ENCODE measurements around the gene NCLN.

NCLN gene

DNA sequence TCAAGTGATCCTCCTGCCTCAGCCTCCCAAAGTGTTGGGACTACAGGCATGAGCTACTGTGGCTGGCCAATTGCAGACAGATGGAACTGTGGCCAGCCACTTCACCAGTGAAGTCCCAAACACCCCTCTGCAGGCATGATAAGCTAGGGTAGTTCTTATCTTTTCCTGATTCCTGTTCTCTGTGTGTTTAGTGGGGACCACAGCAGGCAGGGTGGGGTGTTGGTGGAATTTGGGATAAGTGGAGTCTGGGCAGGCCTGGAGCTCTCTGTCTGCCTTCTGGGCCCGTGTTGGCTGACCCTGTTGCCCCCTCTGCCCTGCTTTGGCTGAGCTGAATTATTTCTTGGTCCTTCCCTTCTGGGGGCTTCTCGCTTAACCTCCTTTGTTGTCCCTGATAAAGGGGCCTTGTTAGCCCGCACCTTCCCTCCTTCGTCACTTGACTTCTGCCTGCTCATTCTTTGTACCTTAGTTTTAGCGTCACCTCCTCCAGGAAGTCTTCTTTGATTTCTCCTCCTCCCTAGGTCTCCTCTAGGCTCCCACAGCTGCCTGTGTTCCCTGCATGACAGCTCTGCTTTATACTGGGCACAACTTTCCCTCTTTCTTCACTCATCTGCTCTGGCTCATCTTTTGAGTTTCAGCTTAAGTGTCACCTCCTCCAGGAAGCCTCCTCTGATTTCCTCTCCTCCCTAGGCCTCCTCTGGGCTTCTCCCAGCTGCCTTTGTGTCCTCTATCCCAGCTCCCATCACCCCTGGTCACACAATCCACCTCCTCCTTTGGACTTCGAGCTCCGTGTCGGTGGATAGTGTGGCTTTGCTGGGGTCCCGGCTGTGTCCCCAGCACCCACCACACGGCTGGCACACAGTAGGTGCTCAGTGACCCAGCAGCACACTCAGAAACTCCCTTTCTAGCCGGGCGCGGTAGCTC is 1.7 kb upstream of the NCLN start:
- TF ChIP-seq, protein P1, sequence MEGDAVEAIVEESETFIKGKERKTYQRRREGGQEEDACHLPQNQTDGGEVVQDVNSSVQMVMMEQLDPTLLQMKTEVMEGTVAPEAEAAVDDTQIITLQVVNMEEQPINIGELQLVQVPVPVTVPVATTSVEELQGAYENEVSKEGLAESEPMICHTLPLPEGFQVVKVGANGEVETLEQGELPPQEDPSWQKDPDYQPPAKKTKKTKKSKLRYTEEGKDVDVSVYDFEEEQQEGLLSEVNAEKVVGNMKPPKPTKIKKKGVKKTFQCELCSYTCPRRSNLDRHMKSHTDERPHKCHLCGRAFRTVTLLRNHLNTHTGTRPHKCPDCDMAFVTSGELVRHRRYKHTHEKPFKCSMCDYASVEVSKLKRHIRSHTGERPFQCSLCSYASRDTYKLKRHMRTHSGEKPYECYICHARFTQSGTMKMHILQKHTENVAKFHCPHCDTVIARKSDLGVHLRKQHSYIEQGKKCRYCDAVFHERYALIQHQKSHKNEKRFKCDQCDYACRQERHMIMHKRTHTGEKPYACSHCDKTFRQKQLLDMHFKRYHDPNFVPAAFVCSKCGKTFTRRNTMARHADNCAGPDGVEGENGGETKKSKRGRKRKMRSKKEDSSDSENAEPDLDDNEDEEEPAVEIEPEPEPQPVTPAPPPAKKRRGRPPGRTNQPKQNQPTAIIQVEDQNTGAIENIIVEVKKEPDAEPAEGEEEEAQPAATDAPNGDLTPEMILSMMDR (IDR thresholded peaks at IDR 0.05; ENCODE audit: poor library complexity, severe bottlenecking), result no peak
- no peaks in the 10 kb centered on the region for H3K9me3 ChIP-seq (ENCODE audit: severe bottlenecking)
- no peaks in the 10 kb centered on the region for H3K27me3 ChIP-seq (ENCODE audit: insufficient read depth, poor library complexity, severe bottlenecking)
- DNase-seq (ENCODE audit: low spot score) (no peak), ATAC-seq (ENCODE audit: low read depth) (no peak)
- H3K4me1 ChIP-seq (ENCODE audit: insufficient read depth, poor library complexity, severe bottlenecking), result peaks cover 4% of the 10 kb centered on the region
- H3K36me3 ChIP-seq (ENCODE audit: low read depth), result peaks cover 9% of the 10 kb centered on the region
- no peak overlapping the region for H3K4me3 ChIP-seq (ENCODE audit: severe bottlenecking)
- H3K27ac ChIP-seq (ENCODE audit: poor library complexity, severe bottlenecking), result no peak overlapping the region

DNA sequence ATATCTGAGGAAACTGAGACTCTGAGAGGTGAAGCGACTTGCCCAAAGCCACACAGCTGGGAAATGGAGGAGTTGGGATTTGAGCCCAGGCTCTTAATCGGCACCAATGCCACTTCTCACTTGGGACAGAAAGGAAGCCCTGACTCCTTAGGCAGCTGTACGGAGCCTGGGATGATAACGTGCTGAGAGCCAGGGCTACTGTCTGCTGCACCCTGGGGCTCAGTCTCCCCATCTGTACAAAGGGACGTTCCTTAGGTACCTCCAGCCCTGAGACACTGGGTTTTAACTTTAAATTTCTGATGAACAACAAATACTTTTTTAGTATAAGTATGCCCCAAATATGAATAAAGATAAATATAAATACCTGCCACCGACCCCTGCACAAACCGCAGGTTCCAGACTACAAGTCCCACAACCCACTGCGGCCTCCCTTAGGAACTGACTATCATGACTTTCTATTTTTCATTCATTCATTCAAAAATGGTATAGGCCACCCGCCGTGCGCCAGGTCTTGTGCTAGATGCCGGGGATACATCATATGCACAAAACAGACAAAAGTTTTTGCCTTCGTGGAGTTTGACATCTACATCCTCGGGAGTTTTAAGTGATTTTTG is 776 bp upstream of the NCLN start:
- Histone ChIP-seq H3K27ac (ENCODE audit: poor library complexity, severe bottlenecking) (peak overlapping the region; percentile 61), H3K36me3 (ENCODE audit: low read depth) (peaks cover 15% of the 10 kb centered on the region), H3K4me1 (ENCODE audit: insufficient read depth, poor library complexity, severe bottlenecking) (peaks cover 4% of the 10 kb centered on the region), H3K4me3 (ENCODE audit: severe bottlenecking) (peak overlapping the region; percentile 80), H3K9me3 (ENCODE audit: severe bottlenecking) (no peaks in the 10 kb centered on the region), H3K27me3 (ENCODE audit: insufficient read depth, poor library complexity, severe bottlenecking) (no peaks in the 10 kb centered on the region)
- ATAC-seq (ENCODE audit: low read depth), result peak; percentile 44
- no peak for DNase-seq (ENCODE audit: low spot score)
- TF ChIP-seq, protein P1 (IDR thresholded peaks at IDR 0.05; ENCODE audit: poor library complexity, severe bottlenecking), result no peak

DNA sequence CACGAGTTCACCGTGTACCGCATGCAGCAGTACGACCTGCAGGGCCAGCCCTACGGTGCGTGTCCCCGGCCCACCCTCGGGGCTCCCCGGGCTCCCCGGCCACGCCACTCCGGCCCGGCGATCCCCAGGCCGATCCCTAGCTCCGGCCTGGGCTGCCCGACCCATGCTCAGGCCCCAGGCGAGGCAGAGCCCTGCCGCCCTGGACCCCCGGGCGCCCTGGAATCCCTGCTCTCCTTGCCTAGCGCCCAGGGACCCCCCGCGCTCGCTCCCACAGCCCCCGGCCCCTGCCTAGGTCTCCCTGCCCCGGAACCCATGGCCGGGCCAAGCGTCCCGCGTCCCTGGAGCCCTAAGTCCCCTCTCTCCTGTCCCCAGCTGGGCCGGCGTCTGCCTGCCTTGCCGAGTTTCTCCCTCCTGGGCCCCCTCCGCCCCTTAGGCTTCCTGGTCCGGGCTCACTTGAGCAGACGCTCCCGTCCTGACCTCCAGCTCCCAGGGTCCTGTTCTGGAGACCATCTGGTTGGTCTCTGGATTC is 494 bp downstream of the NCLN start:
- Histone ChIP-seq H3K36me3 (ENCODE audit: low read depth) (peaks cover 20% of the 10 kb centered on the region), H3K27me3 (ENCODE audit: insufficient read depth, poor library complexity, severe bottlenecking) (no peaks in the 10 kb centered on the region), H3K4me3 (ENCODE audit: severe bottlenecking) (peak overlapping the region; percentile 80), H3K9me3 (ENCODE audit: severe bottlenecking) (no peaks in the 10 kb centered on the region), H3K4me1 (ENCODE audit: insufficient read depth, poor library complexity, severe bottlenecking) (peaks cover 4% of the 10 kb centered on the region), H3K27ac (ENCODE audit: poor library complexity, severe bottlenecking) (peak overlapping the region; percentile 61)
- ATAC-seq (ENCODE audit: low read depth), result peak; percentile 34
- no peak for DNase-seq (ENCODE audit: low spot score)
- TF ChIP-seq, protein P1 (IDR thresholded peaks at IDR 0.05; ENCODE audit: poor library complexity, severe bottlenecking), result no peak

DNA sequence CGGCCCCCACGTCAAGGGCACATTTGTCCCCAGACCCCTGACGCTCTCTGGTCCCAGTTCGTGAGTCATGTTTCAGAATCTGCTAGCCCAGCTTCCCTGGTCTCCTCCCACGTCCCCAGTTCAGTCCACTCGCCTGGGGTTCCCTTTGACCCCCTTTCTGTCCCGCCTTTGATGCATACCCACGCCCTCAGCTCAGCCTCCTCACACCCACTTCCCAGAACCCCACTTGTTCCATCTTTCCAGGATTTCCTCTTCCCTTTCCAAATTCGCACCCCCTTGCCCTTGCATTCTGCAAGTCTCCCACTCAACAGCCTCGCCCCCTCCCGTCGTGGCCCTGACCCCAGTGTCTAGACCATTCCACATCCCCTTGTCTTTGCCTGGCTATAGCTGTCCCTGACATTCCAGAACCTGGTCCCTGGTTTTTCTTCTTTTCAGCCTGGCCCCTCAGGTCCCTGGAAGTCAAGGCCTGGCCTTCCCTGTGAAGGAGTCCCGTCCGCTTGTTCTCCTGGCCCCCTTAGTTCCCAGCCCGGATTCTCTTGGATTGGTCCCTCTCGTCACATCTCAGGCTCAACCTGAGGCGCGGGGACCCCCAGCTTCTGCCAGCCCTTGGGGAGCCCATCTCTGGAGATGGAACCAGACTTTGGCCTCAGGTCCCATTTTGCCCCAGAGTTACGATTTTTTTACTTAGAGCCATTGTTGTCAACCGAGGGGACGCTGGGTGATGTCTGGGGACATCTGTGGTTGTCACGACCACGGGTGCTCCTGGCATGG is 1.3 kb downstream of the NCLN start:
- ATAC-seq (ENCODE audit: low read depth), result no peak
- peak overlapping the region; percentile 80 for H3K4me3 ChIP-seq (ENCODE audit: severe bottlenecking)

More for the DNA sequence above, 1.3 kb downstream of the NCLN start:
- no peaks in the 10 kb centered on the region for H3K27me3 ChIP-seq (ENCODE audit: insufficient read depth, poor library complexity, severe bottlenecking)
- H3K4me1 ChIP-seq (ENCODE audit: insufficient read depth, poor library complexity, severe bottlenecking), result peaks cover 4% of the 10 kb centered on the region
- H3K36me3 ChIP-seq (ENCODE audit: low read depth), result peaks cover 25% of the 10 kb centered on the region
- peak overlapping the region; percentile 61 for H3K27ac ChIP-seq (ENCODE audit: poor library complexity, severe bottlenecking)
- no peak for DNase-seq (ENCODE audit: low spot score)
- no peaks in the 10 kb centered on the region for H3K9me3 ChIP-seq (ENCODE audit: severe bottlenecking)
- TF ChIP-seq, protein P1 (IDR thresholded peaks at IDR 0.05; ENCODE audit: poor library complexity, severe bottlenecking), result no peak

Data from RWPE2 (cell line).